CD4-positive, alpha-beta T cell (primary cell): Measurements from ENCODE around the gene CALN1. TPM values are rescaled to one million over a fixed set of nuclear protein-coding genes. Genes with fewer than 3 reads are reported as not detected.

Experiments used
- ATAC-seq: fragments of 200-7000 bp; cut with Tn5 transposase; one replicate; pipeline ENCODE4 v1.10.0; 2022; ENCODE audit warnings: mild to moderate bottlenecking; ENCODE audit not compliant: poor library complexity
- CTCF ChIA-PET: fragments of 350-600 bp; sonication (Branson Sonifier 250); formaldehyde crosslinking; loops from one replicate; lab custom pipeline; 2021; ENCODE audit warnings: antibody characterized with exemption, inconsistent platforms; lab: Charles Lee
- POLR2A ChIA-PET: fragments of 350-600 bp; sonication (Branson Sonifier 250); formaldehyde crosslinking; loops from one replicate; lab custom pipeline; 2021; ENCODE audit warnings: antibody characterized with exemption, inconsistent platforms; lab: Charles Lee
- DNase-seq, 14 experiments: peaks; one replicate each; pipeline ENCODE4 v3.0.0-alpha.2; 2013 to 2020; ENCODE audit warnings: mixed read lengths in 2 of 14
- H3K27ac ChIP-seq, 2 donors: one replicate each; pipeline versions ENCODE4 v1.5.1 to v1.7.0; 2013; ENCODE audit warnings: low read length in 2 of 2, low read depth in 1 of 2, mild to moderate bottlenecking in 1 of 2
- H3K27me3 ChIP-seq, 2 experiments: 1 replicate in 1 of 2; 2 replicates in 1 of 2; pipeline versions ENCODE4 v1.6.1 to v1.7.0; 2013; ENCODE audit warnings: low read length in 2 of 2, control low read depth in 1 of 2, mild to moderate bottlenecking in 1 of 2, moderate library complexity in 1 of 2; ENCODE audit not compliant: insufficient read depth in 2 of 2, control insufficient read depth in 1 of 2
- H3K36me3 ChIP-seq: one replicate; pipeline ENCODE4 v1.6.1; 2013; ENCODE audit warnings: low read length, control low read depth; ENCODE audit not compliant: insufficient read depth
- H3K4me1 ChIP-seq: one replicate; pipeline ENCODE4 v1.6.1; 2013; ENCODE audit warnings: low read length, control low read depth; ENCODE audit not compliant: insufficient read depth
- H3K4me3 ChIP-seq: one replicate; pipeline ENCODE4 v1.5.1; 2013; ENCODE audit warnings: mild to moderate bottlenecking, low read length, moderate library complexity
- H3K9me3 ChIP-seq, 2 experiments: 1 replicate in 1 of 2; 2 replicates in 1 of 2; pipeline versions ENCODE4 v1.6.1 to v1.7.0; 2013; ENCODE audit warnings: low read length in 2 of 2, mild to moderate bottlenecking in 2 of 2, control low read depth in 1 of 2, moderate library complexity in 1 of 2; ENCODE audit not compliant: control insufficient read depth in 1 of 2, insufficient read depth in 1 of 2
- H3K27ac Mint-ChIP-seq: one replicate; pipeline ENCODE4 v1.8.0; 2020; ENCODE audit warnings: mixed read lengths
- H3K27me3 Mint-ChIP-seq: one replicate; pipeline ENCODE4 v1.8.0; 2021; ENCODE audit warnings: mixed read lengths
- H3K36me3 Mint-ChIP-seq: one replicate; pipeline ENCODE4 v1.8.0; 2021; ENCODE audit warnings: low read depth, mixed read lengths
- H3K4me1 Mint-ChIP-seq: one replicate; pipeline ENCODE4 v1.8.0; 2021; ENCODE audit warnings: low read depth, mixed read lengths
- H3K4me3 Mint-ChIP-seq: one replicate; pipeline ENCODE4 v1.8.0; 2020; ENCODE audit warnings: mild to moderate bottlenecking, mixed read lengths
- H3K9me3 Mint-ChIP-seq: one replicate; pipeline ENCODE4 v1.8.0; 2020; ENCODE audit warnings: mixed read lengths
- CTCF ChIP-seq: fragments of 200-600 bp; IDR thresholded peaks from one replicate; pipeline ENCODE4 v1.8.0; 2022; ENCODE audit warnings: antibody characterized with exemption, mild to moderate bottlenecking
- intact Hi-C, 2 experiments: fragments of 100-400 bp; cut with DNase I in 1 of 2; cut with micrococcal nuclease in 1 of 2; formaldehyde crosslinking; loops; one replicate each; pipeline versions ENCODE4 v1.15.1 to v1.9.0; 2023 to 2025; cut with DNase I, micrococcal nuclease
- total RNA-seq, 174 experiments: library from RNA in 2 of 174; stranded (reverse) in 2 of 174; gene quantifications; one replicate each; pipeline ENCODE4 v1.2.3 and lab custom pipeline; 2021 to 2026

CALN1 gene
- total RNA-seq, 2 experiments from 2014 or later: 0.06 TPM; not detected in 1

GRCh38 chr7:72435925-72436480 is 23.9 kb upstream of the CALN1 start:
- Histone ChIP-seq H3K36me3 (no peaks in the 10 kb centered on the region), H3K9me3 (peaks cover 0 to 5% of the 10 kb centered on the region in 2 experiments), H3K27ac (no peak overlapping the region), H3K4me3 (no peak overlapping the region), H3K27me3 (no peaks in the 10 kb centered on the region), H3K4me1 (no peaks in the 10 kb centered on the region)
- no peaks in the 10 kb centered on the region for H3K27me3 Mint-ChIP-seq
- no peak overlapping the region for H3K27ac Mint-ChIP-seq
- no peak overlapping the region for H3K4me3 Mint-ChIP-seq
- ATAC-seq (no peak), DNase-seq (no peak)
- no peaks in the 10 kb centered on the region for H3K4me1 Mint-ChIP-seq
- no peaks in the 10 kb centered on the region for H3K36me3 Mint-ChIP-seq
- TF ChIP-seq CTCF: no peak
- intact Hi-C loops: no loop called here
- no peaks in the 10 kb centered on the region for H3K9me3 Mint-ChIP-seq
- ChIA-PET POLR2A (no interaction called here), CTCF (no interaction called here)

GRCh38 chr7:72435366-72435765 is 23.2 kb upstream of the CALN1 start:
- Mint-ChIP-seq H3K36me3 (no peaks in the 10 kb centered on the region), H3K9me3 (no peaks in the 10 kb centered on the region), H3K27me3 (no peaks in the 10 kb centered on the region), H3K4me3 (no peak overlapping the region), H3K4me1 (no peaks in the 10 kb centered on the region), H3K27ac (no peak overlapping the region)
- Histone ChIP-seq H3K4me1 (no peaks in the 10 kb centered on the region), H3K4me3 (no peak overlapping the region), H3K9me3 (peaks cover 0 to 5% of the 10 kb centered on the region in 2 experiments), H3K27me3 (no peaks in the 10 kb centered on the region), H3K27ac (no peak overlapping the region), H3K36me3 (no peaks in the 10 kb centered on the region)
- TF ChIP-seq CTCF: no peak
- DNase-seq (no peak), ATAC-seq (no peak)
- CTCF ChIA-PET: no interaction called here
- POLR2A ChIA-PET: no interaction called here
- intact Hi-C loops: no loop called here

- no peak overlapping the region for H3K4me3 Mint-ChIP-seq
- no peaks in the 10 kb centered on the region for H3K27me3 Mint-ChIP-seq
- POLR2A ChIA-PET: no interaction called here
- no peaks in the 10 kb centered on the region for H3K4me1 ChIP-seq
- no peaks in the 10 kb centered on the region for H3K36me3 ChIP-seq
- CTCF ChIA-PET: no interaction called here
- no peak for TF ChIP-seq CTCF
- intact Hi-C loops: no loop called here
- H3K36me3 Mint-ChIP-seq: no peaks in the 10 kb centered on the region
- H3K9me3 Mint-ChIP-seq: no peaks in the 10 kb centered on the region
- no peak overlapping the region for H3K27ac Mint-ChIP-seq
- ATAC-seq (no peak), DNase-seq (no peak)
- H3K4me3 ChIP-seq: no peak overlapping the region
- no peaks in the 10 kb centered on the region for H3K27me3 ChIP-seq
- no peaks in the 10 kb centered on the region for H3K4me1 Mint-ChIP-seq
- no peak overlapping the region for H3K27ac ChIP-seq
- H3K9me3 ChIP-seq: peaks cover 0 to 4% of the 10 kb centered on the region in 2 experiments
Measured at GRCh38 chr7:72430531-72430930, 18.4 kb upstream of the CALN1 start.
